ENCODE results near the gene ZDHHC22. TPM values are rescaled to one million over a fixed set of nuclear protein-coding genes. Genes with fewer than 3 reads are reported as not detected.

Gene ZDHHC22
- total and polyA plus RNA-seq, 9 donors: 0.09 to 0.61 (median 0.42) TPM

GRCh38 chr14:77084985-77085384 is 56.6 kb downstream of the ZDHHC22 start:
- H3K4me1 ChIP-seq (ENCODE audit: control insufficient read depth, insufficient read depth, low read length): peaks cover 6% of the 10 kb centered on the region
- H3K36me3 ChIP-seq (ENCODE audit: control insufficient read depth, insufficient read depth, low read length): no peaks in the 10 kb centered on the region
- 47% methylated on average over 3 of the region's 5 CpGs for WGBS (ENCODE audit: insufficient coverage)
- no peak for DNase-seq
- peaks cover 5% of the 10 kb centered on the region for H3K9me3 ChIP-seq (replicated peaks; ENCODE audit: control insufficient read depth, low read depth, low read length)
- H3K4me3 ChIP-seq (ENCODE audit: low read length): no peak overlapping the region
- no peaks in the 10 kb centered on the region for H3K27me3 ChIP-seq (ENCODE audit: control insufficient read depth, insufficient read depth, low read length)
- no peak overlapping the region for H3K27ac ChIP-seq (ENCODE audit: low read length)

GRCh38 chr14:77083082-77083481 is 58.5 kb downstream of the ZDHHC22 start:
- Histone ChIP-seq H3K4me1 (ENCODE audit: control insufficient read depth, insufficient read depth, low read length) (peaks cover 6% of the 10 kb centered on the region), H3K27me3 (ENCODE audit: control insufficient read depth, insufficient read depth, low read length) (no peaks in the 10 kb centered on the region), H3K36me3 (ENCODE audit: control insufficient read depth, insufficient read depth, low read length) (no peaks in the 10 kb centered on the region), H3K9me3 (replicated peaks; ENCODE audit: control insufficient read depth, low read depth, low read length) (peaks cover 6% of the 10 kb centered on the region), H3K4me3 (ENCODE audit: low read length) (no peak overlapping the region), H3K27ac (ENCODE audit: low read length) (no peak overlapping the region)
- WGBS (ENCODE audit: insufficient coverage): no CpG with 5 or more reads among the region's 3 CpGs
- no peak for DNase-seq

- DNase-seq: no peak
- H3K27ac ChIP-seq (ENCODE audit: low read length): no peak overlapping the region
- peaks cover 6% of the 10 kb centered on the region for H3K9me3 ChIP-seq (replicated peaks; ENCODE audit: control insufficient read depth, low read depth, low read length)
- H3K4me1 ChIP-seq (ENCODE audit: control insufficient read depth, insufficient read depth, low read length): peaks cover 6% of the 10 kb centered on the region
- no peaks in the 10 kb centered on the region for H3K36me3 ChIP-seq (ENCODE audit: control insufficient read depth, insufficient read depth, low read length)
- no peaks in the 10 kb centered on the region for H3K27me3 ChIP-seq (ENCODE audit: control insufficient read depth, insufficient read depth, low read length)
- WGBS (ENCODE audit: insufficient coverage): 100% methylated on average over 1 of the region's 3 CpGs
- no peak overlapping the region for H3K4me3 ChIP-seq (ENCODE audit: low read length)
These were observed 59.2 kb downstream of the ZDHHC22 start for GRCh38 chr14:77082356-77082755.

Other genes with a start within 250 kb of the ZDHHC22 start
- gene IRF2BPL, start 113.1 kb downstream of the ZDHHC22 start, total RNA-seq: 16.8 TPM
- 10 to 100 TPM; 20.3 to 30.4 (median 25.2) TPM for gene IRF2BPL, start 113.1 kb downstream of the ZDHHC22 start, polyA plus RNA-seq (ENCODE audit: insufficient read depth in 1 of 8, insufficient read length in 8 of 8, low replicate concordance in 1 of 8)
- 18.9 TPM for gene CIPC, start 43.5 kb downstream of the ZDHHC22 start, total RNA-seq
- gene CIPC, start 43.5 kb downstream of the ZDHHC22 start, polyA plus RNA-seq (ENCODE audit: insufficient read depth in 1 of 8, insufficient read length in 8 of 8, low replicate concordance in 1 of 8): 10 to 100 TPM; 13.0 to 18.7 (median 15.7) TPM
- 0.71 TPM for gene TMEM63C, start 40.0 kb upstream of the ZDHHC22 start, total RNA-seq
- 1 to 10 TPM; 1.3 to 5.2 (median 2.5) TPM for gene TMEM63C, start 40.0 kb upstream of the ZDHHC22 start, polyA plus RNA-seq (ENCODE audit: insufficient read depth in 1 of 8, insufficient read length in 8 of 8, low replicate concordance in 1 of 8)
- gene NGB, start 129.4 kb upstream of the ZDHHC22 start, total RNA-seq: not detected
- under 1 TPM in 1 of 8 donors, not detected in 7; 0.17 TPM for gene NGB, start 129.4 kb upstream of the ZDHHC22 start, polyA plus RNA-seq (ENCODE audit: insufficient read depth in 1 of 8, insufficient read length in 8 of 8, low replicate concordance in 1 of 8)
- gene POMT2, start 179.1 kb upstream of the ZDHHC22 start, total RNA-seq: 11.7 TPM
- 10 to 100 TPM; 15.8 to 25.9 (median 24.4) TPM for gene POMT2, start 179.1 kb upstream of the ZDHHC22 start, polyA plus RNA-seq (ENCODE audit: insufficient read depth in 1 of 8, insufficient read length in 8 of 8, low replicate concordance in 1 of 8)
- gene GSTZ1, start 179.2 kb upstream of the ZDHHC22 start, total RNA-seq: 22.6 TPM
- 10 to 100 TPM; 20.7 to 28.0 (median 25.1) TPM for gene GSTZ1, start 179.2 kb upstream of the ZDHHC22 start, polyA plus RNA-seq (ENCODE audit: insufficient read depth in 1 of 8, insufficient read length in 8 of 8, low replicate concordance in 1 of 8)
- gene TMED8, start 235.3 kb upstream of the ZDHHC22 start, total RNA-seq: 4.5 TPM
- 1 to 10 TPM; 4.4 to 8.2 (median 5.6) TPM for gene TMED8, start 235.3 kb upstream of the ZDHHC22 start, polyA plus RNA-seq (ENCODE audit: insufficient read depth in 1 of 8, insufficient read length in 8 of 8, low replicate concordance in 1 of 8)
- gene SAMD15, start 235.6 kb upstream of the ZDHHC22 start, total RNA-seq: 0.44 TPM
- 1 to 10 TPM in 1 of 8 donors, under 1 TPM in 7; 0.17 to 1.1 (median 0.38) TPM for gene SAMD15, start 235.6 kb upstream of the ZDHHC22 start, polyA plus RNA-seq (ENCODE audit: insufficient read depth in 1 of 8, insufficient read length in 8 of 8, low replicate concordance in 1 of 8)

Measured in muscle of leg (tissue), 11 donors.